Measurements from ENCODE around the gene GPR176.

The GPR176 gene

GRCh38 chr15:39789736-39790135, 130.3 kb downstream of the GPR176 start (continued):
- TF ChIP-seq, protein P1, sequence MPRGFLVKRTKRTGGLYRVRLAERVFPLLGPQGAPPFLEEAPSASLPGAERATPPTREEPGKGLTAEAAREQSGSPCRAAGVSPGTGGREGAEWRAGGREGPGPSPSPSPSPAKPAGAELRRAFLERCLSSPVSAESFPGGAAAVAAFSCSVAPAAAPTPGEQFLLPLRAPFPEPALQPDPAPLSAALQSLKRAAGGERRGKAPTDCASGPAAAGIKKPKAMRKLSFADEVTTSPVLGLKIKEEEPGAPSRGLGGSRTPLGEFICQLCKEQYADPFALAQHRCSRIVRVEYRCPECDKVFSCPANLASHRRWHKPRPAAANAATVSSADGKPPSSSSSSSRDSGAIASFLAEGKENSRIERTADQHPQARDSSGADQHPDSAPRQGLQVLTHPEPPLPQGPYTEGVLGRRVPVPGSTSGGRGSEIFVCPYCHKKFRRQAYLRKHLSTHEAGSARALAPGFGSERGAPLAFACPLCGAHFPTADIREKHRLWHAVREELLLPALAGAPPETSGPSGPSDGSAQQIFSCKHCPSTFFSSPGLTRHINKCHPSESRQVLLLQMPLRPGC (tag by site-specific recombination; IDR thresholded peaks at IDR 0.05), result no peak
- TF ChIP-seq, protein P2, sequence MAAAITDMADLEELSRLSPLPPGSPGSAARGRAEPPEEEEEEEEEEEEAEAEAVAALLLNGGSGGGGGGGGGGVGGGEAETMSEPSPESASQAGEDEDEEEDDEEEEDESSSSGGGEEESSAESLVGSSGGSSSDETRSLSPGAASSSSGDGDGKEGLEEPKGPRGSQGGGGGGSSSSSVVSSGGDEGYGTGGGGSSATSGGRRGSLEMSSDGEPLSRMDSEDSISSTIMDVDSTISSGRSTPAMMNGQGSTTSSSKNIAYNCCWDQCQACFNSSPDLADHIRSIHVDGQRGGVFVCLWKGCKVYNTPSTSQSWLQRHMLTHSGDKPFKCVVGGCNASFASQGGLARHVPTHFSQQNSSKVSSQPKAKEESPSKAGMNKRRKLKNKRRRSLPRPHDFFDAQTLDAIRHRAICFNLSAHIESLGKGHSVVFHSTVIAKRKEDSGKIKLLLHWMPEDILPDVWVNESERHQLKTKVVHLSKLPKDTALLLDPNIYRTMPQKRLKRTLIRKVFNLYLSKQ (tag by site-specific recombination; IDR thresholded peaks at IDR 0.05; ENCODE audit: borderline replicate concordance), result no peak
- no peak for TF ChIP-seq PRDM4 (tag by site-specific recombination; IDR thresholded peaks at IDR 0.05)
- no peak for TF ChIP-seq MEIS1 (CRISPR knock-in tag; IDR thresholded peaks at IDR 0.05; ENCODE audit: borderline replicate concordance)
- TF ChIP-seq ZNF664 (tag by site-specific recombination; IDR thresholded peaks at IDR 0.05), result no peak
- no peak for TF ChIP-seq ZNF146 (tag by site-specific recombination; IDR thresholded peaks at IDR 0.05)
- no peak for TF ChIP-seq ZNF248 (tag by site-specific recombination; IDR thresholded peaks at IDR 0.05)
- no peak for TF ChIP-seq ZFP69B (tag by site-specific recombination; IDR thresholded peaks at IDR 0.05)

DNA sequence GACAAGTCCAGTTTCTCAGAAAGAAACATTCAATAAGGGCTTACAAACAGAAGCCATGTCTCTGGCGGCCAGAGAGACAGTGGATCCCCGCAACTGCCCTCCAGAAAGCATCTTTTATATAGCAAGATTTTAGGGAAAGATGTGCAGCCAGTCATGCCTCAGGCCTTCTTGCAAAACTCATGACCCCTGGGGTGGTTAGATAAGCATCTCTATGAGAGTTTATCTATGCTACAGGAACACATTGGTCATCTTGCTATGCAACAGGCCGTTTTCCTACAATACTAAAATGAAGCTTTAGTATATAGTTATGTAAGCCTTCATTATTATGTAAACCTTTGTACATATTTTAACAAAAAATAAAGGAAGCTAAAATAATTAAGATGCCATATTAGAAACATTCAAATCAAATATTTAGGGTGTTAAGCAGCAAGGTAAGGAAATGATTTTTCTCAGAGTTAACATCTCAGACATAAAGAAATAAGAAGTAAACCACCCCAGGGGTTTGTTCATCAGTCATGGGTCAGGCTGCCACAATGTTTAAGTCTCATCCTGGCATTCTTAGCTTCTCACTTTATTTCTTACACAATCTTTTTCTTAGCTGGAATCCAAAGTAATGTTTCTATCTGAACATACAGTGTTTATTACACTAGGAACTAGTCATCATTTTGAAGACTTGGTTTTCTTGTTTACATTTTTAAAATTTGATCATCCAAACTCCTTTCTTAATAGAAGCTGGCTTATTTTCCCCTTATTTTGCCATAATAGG, 131.1 kb downstream of the GPR176 start:
- Histone ChIP-seq H3K36me3 (ENCODE audit: control insufficient read depth in 2 of 2, insufficient read depth in 1 of 2, low read length in 2 of 2) (no peaks in the 10 kb centered on the region), H3K4me3 (ENCODE audit: low read depth, low read length) (no peak overlapping the region), H3K27ac (ENCODE audit: extremely low read depth, low read depth, low read length) (no peak overlapping the region), H3K9me3 (ENCODE audit: control insufficient read depth, insufficient read depth, low read depth, low read length) (no peaks in the 10 kb centered on the region), H3K4me1 (ENCODE audit: control insufficient read depth, insufficient read depth, low read length) (peaks cover 9% of the 10 kb centered on the region; the same call in 1 of the 2 replicates)
- ChIA-PET POLR2A (no interaction called here), CTCF (interaction anchor here (0.6 to 2.0 kb wide), 7 partner anchors 86 to 870 kb away, joined by 3 to 6 read pairs (median 3); partner anchors contain the start of gene EIF2AK4)
- peak; percentile 50 for TF ChIP-seq SCRT2 (tag by site-specific recombination; IDR thresholded peaks at IDR 0.05)
- no peak for TF ChIP-seq ZBTB44 (tag by site-specific recombination; IDR thresholded peaks at IDR 0.05)

DNA sequence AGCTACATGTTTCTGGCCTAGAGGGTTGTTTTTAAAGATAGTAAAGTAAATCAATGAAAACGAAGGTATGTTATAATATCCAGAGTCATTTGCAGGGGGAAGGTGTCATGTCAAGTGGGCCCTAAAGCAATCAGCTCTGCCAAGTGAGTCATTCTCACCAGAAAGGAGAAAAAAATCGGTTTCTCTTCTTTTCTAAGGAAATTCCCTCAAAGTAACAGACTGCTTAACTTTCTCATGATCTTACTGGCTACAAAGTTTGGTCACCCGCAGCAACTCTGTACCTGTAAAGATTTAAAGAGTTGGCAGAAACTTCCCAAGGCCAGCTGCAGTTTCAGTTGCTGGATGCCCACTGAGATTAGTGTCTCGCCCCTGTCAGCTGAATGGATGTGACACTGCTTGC, 132.0 kb downstream of the GPR176 start:
- 0 out of 2 replicates have a peak, but pooled peaks have one; percentile 13 for TF ChIP-seq PRDM1 (tag by site-specific recombination; IDR thresholded peaks at IDR 0.05)
- TF ChIP-seq ZNF157 (tag by site-specific recombination; IDR thresholded peaks at IDR 0.05), result no peak
- no peak for TF ChIP-seq ZNF521 (tag by site-specific recombination; IDR thresholded peaks at IDR 0.05)
- H3K9me3 ChIP-seq (ENCODE audit: control insufficient read depth, insufficient read depth, low read depth, low read length), result no peaks in the 10 kb centered on the region
- H3K4me1 ChIP-seq (ENCODE audit: control insufficient read depth, insufficient read depth, low read length), result peaks cover 12% of the 10 kb centered on the region; the same call in 1 of the 2 replicates
- H3K27ac ChIP-seq (ENCODE audit: extremely low read depth, low read depth, low read length), result no peak overlapping the region
- POLR2A ChIA-PET, result no interaction called here
- no peaks in the 10 kb centered on the region for H3K36me3 ChIP-seq (ENCODE audit: control insufficient read depth in 2 of 2, insufficient read depth in 1 of 2, low read length in 2 of 2)
- no peak overlapping the region for H3K4me3 ChIP-seq (ENCODE audit: low read depth, low read length)
- CTCF ChIA-PET, result interaction anchor here (0.7 to 2.0 kb wide), 7 partner anchors 11 to 528 kb away, joined by 3 to 5 read pairs (median 4); partner anchors contain the start of gene EIF2AK4
